ENCODE measurements around the gene AHDC1.
"Not testable (repeated sequence)": the region's sequence is repeated elsewhere in the genome, so short reads cannot be mapped to it uniquely, and the experiment has no call there.

The AHDC1 gene

DNA sequence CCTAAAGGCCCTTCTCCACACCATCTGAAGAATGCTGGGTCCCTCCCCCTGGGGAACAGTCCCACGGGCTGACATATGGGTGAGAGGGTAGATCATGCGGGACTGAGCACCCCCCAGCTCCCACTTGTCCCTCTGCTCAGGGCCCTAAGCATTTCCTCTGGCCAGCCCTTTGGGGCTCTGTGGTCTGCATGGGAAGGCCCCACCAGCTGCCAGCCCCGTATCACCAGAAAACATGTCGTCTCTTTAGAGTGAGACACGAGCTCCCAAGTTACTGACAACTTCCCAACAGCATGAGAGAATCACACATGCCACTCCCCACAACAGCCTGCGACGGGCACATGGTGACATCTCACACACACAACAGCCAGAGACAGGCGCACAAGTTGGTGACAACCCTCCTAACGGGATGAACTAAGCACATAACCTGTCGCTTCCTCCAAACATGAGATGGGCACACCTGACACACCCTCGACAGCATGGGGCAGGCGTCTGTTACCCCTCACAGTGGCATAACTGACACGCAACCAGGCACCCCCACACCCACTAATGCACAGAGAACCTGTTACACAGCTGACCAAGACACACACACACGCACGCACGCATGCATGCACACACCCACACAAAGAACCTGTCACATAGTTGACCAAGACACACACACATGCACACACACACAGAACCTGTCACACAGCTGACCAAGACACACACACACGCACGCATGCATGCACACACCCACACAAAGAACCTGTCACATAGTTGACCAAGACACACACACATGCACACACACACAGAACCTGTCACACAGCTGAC, 41.2 kb downstream of the AHDC1 start:
- DNase-seq: no peak

DNA sequence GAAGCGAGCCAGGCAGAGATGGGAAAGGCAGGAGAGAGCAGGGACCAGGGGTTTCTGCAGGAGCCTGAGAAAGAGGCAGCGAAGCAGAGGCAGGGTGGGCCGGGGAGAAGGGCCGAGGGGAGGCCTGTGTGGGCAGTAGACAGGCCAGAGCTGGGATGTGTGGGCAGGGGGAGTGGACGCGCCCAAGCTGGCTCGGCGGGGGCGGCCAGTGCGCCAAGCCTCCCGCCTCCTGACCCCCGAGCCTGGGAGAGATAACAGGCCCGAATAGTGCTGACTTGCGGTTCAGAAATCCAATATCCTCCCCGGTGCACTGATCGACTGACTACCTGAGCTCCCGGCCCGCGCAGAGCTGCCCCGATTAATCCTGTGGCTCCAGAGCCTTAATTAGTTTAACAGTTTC, 41.9 kb downstream of the AHDC1 start:
- DNase-seq: no peak

DNA sequence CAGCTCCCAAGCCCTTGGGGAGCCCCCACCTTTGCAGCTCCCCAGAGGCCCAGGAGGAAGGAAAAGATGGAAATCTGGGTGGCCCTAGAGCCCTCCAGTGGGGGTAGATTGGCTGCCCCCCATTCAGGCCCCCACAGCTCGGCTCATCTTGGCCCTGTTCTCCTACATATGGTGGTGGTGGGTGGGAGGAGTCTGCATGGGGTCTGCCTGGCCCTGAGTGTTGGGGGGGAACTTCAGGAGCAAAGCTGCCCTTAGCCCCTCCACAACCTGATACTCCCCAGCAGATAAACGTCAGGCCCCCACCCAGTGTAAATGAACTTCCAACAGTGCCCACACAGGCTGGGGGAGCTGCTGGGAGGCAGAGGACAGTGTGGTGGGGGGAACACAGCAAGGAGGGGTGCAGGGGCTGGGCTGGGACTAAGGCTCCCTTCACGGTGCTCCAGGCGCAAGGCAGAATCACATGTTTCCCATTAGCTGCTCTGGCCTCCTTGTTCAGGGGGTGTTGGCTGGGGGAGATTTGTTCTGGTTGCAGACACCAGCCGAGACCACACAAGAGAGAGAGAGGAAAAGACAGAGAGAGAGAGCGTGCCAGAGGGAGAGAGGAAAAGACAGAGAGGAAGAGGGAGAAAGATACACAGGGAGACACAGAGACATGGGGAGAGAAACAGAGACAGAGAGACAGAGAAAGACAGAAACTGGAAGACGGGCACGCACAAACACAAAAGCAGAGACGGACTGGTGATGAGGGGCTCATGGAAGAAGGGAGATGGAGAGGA, 42.6 kb downstream of the AHDC1 start:
- DNase-seq: no peak

DNA sequence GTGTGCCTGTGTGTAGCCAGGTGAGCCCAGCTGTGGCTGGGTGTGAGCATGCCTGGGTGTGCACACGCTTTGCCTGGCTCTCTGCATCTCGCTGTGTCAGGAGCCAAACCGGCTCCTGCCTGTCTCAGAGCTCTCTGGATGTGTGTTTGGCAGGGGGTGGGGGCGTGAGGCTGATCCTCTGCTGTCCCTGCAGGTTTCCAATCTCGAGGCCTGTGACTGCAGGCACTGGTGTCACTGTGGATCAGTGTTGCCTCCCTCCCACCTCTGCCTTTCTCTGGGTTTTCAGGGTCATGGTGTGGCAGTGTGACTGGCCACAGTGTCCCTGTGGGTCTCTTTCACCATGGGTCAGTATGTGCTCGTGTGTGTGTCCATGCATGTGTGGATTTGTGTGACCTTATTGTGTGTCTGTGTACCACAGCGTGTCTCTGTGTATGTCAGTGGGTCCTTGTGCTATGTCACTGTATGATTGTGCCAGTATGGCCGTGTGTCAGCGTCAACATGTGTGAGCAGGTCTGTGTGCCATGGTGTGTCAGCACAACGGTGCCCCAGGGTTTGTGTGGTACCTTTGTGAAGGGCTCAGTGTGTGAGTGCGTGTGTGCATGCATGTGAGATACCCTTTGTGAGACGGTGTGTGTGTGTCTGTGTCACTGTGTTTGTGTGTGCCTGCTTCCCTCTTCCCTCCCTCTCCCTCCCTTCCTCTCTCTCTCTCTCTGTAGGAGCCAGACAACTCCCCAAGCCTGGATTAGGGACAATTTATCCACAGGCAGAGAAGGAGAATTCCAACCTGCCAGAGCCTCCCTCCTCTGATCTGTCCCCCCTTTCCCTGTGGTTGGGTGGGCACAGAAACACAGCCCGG, 43.4 kb downstream of the AHDC1 start:
- DNase-seq: no peak

DNA sequence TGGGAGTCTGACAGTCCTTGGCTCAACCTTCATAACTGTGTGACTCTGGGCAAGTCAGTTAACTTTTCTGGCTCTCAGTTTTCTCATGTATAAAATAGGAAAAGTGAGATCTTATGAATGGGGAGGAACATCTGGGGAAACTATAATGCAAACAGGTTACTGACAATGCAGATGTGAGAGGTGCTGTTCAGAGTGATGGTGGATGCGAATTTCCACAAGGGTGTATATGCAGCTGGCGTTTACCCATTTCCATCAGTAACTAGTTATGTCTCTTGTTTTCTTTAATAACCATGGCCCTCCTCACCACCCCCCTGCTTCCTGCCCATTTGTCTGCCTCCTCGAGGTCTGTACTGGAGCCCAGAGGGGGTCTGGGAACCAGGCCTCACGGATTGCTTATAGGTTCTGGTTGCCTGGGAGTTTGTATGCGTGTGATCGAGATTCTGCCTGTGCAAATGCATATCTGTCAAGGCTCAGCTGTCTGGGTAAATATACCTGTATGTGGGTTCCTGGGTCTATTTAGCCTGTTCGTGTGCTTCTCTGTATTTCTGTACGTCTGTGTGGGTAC, 44.4 kb downstream of the AHDC1 start:
- no peak for DNase-seq

DNA sequence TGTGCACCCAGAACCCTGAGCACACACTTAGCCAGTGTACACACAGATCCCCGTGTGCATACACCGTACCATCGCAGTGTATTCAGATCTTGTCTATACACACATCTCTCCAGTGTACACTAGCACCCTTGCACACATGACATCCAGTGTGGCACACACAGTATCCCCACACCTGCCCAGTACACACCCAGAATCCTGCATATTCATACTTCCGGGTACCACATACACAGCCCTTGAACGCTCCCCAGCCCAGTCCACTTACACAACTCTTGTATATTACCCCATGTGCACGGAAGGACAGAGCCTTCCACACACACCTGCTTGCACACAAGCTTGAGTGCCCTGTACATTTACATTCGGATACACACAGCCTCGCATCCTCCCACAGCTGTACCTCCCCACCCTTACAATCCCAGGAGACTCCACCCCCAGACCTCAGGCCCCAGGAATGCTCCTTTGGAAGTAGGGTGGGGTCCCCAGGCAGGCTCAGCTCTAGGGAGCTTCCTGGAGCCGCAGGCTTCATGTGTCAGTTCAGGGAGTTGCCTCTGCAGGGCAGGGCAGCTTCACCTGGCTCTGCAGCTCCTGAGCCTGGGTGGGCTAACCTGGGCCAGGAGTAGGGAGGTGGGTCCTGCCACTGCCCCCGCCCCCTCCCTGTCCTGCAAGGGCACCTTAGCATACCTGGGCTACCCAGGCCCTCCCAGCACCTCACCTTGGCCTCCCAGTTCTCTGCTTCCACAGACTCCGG, 46.2 kb downstream of the AHDC1 start:
- no peak for DNase-seq

DNA sequence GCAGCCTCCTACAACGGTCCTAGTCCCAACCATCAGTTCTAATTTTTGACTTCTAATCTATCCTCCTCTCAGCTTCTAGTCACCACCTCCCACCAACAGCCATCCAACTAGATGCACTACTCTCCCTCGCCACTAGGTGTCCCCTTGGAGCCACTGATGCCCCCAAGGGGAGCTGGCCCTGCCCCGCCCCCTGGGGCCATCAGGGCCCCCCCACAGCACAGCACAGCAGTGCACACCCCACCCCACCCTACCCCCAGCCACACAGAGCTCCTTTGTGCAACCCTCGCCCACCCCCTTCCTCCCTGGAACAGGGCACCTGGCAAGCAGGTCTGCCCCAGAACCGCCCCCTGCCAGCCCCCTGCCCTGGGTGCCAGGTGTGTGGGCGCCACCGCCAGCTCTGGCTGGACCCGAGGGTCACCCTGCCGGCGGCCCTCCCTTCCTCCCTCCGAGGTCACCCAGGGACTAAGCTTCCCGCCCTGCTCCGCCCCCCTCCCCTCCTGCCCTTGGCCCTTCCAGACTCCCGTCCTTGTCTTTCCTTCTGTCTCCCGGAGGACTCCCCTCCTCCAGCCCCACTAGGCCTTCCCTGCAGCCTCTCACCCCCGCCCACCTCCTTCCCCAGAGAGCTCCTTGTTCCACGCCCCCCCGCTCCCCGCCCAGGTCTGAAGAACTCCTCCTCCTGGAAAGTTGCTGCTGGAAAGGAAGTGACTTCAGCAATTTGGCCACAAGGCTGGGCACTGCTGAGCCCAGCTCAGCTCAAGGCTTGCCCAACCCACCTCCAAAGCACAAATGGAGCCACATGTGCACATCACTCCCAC, 47.0 kb downstream of the AHDC1 start:
- DNase-seq: peak; percentile 55

DNA sequence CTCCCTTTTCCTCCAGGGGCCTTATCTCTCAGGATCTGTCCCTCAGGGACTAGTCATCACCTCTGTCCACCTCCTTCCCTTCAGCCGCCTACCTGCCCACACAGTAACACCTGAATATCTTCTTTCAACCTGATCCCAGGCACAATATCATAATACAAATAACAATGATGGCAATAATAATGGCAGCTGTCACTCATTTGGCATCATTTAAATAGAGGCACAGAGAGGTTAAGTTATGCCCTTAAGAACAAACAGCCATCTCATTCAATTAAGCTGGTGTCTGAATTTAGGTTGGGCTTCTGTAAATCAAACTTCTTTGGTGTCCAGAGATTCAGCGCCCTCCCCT, 47.5 kb downstream of the AHDC1 start:
- no peak for DNase-seq

DNA sequence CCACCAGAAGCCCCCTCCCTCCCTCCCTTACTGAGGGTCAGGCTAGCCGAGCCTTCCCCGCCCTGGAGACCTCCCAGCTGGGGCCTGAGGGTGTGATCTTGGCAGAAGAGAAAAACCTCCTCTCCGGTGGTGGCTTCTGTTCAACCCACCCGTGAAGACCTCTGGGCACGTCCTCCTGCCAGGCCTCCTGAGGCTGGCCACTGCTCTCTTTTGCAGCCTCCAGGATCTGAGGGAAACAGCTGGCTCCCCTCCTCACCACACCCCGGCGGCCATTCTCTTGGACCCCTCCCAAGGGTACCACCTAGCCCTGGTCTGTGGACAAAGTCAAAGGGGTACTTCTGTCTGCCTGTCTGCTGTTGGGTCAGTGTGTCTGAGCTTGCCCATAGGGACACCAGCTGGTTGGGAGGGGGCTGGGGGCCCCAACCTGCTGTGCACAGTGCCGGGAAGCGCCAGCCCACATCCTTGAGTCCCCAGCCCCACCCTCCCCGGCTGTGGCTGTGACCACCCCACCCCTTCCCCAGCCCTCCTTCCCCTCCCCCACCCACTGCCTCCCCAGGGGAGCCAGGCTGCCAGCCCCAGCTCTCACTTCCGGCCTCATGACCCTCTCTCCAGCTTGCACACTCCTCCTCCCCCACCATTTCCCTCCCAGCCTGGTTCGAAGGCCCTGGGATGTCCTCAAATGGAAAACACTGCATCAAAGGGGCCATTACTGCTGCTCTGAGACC, 48.1 kb downstream of the AHDC1 start:
- no peak for DNase-seq

DNA sequence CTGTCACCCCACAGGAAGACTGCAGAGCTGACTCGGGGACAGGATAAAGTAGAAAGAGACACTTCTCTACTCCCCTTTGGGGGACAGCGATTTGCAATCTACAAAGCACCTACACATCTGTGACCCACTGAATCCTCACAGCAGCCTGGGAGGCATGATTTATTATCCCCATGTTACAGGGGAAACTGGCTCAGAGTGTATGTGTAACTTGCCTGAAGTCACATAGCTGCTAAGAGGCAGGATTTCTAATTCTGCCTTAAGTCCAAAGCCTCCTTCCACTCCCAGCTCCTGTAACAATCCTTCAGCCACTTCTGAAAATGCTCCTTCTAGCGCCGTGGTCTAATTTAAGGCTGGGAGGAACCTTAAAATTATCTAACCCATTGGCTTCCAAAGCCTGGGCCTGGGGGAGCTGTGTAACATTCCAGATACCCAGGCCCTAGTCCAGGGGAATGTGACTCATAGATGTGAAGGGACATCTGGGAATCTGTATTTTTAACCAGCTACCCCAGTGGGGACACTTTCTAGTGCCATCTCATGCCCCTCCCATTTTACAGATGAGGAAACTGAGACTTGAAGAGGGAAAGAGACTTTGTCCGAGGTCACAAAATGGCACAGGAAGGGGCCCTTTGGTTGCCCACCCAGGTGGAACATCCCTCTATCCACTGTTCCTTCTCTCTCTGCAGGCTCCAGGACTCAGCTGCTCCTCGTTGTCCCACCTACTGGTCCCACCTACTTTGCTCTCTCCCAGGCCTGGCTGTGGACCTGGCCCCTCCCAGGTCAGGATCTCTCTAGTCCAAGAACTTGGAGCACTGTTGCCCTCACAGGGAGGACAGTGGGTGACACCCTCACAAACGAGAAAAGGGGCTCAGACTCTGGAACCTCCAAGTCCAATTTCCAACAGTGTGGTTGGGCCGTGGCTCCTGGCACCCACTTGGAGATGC, 48.9 kb downstream of the AHDC1 start:
- no peak for DNase-seq

DNA sequence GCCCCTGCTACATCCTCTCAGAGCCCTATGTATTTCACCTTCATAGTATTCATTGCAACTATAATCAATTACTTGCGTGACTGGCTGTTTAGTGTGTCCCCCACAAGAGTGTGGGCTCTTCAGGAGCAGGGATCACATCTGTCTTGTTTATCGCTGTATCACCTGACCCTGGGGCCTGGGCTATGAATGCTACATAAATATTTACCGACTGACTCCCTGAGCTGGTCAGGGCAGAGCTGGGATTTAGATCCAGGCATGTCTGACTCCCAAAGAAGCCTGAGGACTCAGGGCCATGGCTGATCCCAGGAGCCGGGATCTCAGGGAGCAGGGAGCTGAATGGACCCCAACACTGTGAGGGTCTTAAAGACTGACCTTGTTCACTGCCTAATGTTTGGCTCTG, 49.7 kb downstream of the AHDC1 start:
- no peak for DNase-seq

DNA sequence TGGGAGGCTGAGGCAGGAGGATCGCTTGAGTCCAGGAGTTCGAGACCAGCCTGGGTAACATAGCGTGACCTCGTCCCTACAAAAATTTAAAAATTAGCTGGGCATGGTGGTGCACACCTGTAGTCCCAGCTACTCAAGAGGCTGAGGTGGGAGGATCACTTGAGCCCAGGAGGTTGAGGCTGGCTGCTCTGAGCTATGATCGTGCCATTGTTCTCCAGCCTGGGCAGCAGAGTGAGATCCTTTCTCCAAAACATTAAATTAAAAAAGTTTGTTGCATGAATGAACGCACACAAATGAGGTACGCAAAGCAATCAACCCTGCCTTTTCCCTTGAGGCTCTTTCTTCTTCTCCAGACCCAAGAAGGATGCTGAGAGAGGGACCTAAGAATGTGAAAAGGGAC, 50.1 kb downstream of the AHDC1 start:
- DNase-seq: not testable (repeated sequence)

DNA sequence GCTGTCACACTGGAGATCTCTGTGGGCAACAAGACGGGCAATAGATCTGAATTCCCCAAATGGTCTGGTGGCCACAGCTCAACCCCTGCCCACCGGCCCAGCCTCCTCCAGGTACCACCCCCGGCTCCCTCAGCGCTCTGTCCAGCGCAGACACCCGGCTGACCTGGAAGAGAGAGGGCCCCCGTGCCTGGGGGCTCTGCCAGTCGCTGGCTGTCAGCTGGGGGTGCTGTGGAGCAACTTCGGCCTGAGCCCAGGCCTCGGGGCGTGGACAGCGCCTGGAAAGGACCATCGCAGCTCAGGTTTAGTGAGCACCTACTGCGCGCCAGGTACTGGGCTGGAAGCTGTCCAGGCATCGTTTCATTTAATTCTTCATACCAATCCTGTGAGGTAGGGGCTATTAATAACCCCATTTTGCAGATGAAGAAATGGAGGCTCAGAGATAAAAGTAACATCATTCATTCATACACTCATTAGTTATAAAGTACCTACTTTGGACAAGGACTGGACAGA, 51.0 kb downstream of the AHDC1 start:
- no peak for DNase-seq

DNA sequence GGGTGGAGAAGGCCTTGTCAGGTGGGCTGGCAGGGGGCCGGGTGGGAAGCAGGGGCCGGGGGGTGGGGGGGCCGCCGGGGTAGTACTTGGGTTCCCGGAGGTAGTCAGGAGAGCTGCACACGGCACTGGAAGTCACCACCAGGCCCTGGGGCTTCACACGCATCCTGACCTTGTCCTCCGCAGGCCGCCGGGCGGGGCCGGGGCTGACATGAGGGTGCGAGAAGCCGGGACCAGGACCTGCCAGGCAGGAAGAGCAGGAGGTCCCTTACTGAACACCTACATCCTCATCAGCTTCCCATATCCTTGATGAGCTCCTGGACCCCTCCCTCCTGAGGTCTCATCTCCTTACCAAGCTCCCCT, 52.0 kb downstream of the AHDC1 start:
- DNase-seq: no peak

DNA sequence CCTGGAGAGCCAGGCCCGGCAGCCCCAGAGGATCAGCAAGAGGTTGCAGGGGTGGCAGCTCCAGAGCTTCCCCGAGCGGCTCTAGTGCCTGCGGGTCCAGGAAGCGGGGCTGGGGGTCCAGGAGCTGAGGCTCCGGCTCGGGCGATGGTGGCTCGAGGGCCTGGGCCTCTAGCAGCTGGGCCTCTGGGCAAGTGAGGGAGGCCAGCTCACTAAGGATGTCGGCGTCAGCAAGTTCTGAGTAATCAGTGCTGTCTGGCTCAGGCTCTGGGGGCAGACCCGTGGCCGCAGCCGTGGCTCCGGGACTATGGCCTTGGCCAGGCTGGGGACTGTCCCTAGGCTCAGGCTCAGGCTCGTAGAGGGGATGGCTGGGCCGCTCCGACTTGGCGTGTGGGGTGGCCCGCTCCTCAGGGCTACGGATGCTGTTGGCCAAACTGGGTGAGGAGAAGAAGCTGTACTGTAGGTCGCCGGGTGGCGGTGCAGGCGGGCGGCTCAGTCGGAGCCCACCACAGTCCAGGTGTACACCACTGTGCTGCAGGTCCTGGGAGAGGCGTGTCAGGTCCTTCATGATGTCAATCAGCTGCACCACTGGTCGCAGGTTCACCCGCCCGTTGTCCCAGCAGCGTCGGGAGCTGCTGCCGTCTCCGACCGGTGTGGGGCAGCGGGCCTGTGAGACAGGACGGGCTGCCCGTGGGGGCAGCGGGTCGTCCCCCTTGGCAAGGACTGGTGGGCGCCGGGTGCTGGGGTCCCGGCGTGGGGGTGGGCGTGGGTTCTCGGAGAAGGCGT, 52.6 kb downstream of the AHDC1 start:
- no peak for DNase-seq

DNA sequence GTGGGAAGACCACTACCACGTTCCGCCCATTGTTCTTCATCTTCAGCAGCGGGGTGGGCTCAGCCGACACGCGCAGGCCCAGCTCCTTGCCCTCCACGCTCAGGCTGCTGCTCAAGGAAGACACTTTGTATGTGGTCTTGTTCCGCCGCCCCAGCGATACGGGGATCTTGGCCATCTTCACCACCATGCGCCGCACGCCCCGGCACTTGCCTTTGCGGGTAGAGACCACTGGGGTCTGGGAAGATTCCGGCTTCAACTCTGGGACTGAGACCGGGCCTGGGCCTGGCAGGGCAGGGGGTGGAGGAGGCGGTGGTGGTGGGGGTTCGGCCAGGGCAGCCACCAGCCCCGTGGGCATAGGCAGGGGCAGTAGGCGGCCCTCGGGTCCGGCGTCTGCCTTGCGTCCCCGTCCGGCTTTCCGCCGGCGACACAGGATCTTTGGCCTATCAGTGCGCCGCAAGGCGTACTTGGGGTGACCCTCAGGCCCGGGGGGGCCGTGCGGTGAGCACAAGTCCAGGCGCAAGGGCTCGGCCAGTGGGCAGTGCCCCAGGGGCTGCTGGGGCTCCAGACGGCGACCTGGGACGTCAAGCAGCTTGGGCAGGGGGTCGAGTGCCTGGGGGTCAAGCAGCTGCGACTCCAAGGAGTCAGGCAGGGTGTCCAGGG, 53.3 kb downstream of the AHDC1 start:
- DNase-seq: no peak

DNA sequence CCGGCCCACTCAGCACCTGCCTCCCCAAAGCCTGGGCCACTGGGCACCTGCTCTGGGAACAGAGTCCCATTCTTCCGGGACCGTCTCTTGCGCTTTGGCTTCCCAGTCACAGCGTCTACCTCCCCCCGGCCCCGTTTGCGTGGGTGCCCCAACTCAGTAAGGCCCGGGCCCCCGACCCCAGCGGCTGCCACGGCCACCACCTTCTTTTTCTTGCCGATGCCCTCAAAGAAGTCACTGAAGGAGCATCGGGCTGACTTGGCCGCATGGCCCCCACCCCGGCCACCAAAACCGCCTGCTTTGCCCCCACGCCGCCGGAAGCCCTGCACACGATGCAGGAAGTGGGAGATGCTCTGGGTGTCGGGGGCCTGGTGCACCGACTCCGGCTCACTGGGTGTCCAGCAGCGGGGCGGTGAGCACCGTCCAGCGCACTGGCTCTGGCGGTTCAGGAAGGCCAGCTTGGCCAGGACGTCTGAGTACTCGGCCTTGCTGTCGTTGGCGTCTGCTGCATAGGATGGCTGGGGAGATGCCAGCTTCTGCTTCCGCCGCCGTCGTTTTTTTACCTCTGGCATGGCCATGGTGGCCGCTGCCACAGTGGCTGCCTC, 54.0 kb downstream of the AHDC1 start:
- no peak for DNase-seq
